HG03045 (cell line): ENCODE data around the gene BCAS3.
A peak's percentile ranks its signal among the peaks of the same experiment; 100 is the strongest.
"Not testable (repeated sequence)": the region's sequence is repeated elsewhere in the genome, so short reads cannot be mapped to it uniquely, and the experiment has no call there.

ENCODE experiments used
- ATAC-seq: cut with Tn5 transposase; IDR thresholded peaks from one replicate; pipeline ENCODE4 v1.9.1; 2021; ENCODE audit warnings: mild to moderate bottlenecking, moderate library complexity; ENCODE audit not compliant: unreplicated experiment

The BCAS3 gene

DNA sequence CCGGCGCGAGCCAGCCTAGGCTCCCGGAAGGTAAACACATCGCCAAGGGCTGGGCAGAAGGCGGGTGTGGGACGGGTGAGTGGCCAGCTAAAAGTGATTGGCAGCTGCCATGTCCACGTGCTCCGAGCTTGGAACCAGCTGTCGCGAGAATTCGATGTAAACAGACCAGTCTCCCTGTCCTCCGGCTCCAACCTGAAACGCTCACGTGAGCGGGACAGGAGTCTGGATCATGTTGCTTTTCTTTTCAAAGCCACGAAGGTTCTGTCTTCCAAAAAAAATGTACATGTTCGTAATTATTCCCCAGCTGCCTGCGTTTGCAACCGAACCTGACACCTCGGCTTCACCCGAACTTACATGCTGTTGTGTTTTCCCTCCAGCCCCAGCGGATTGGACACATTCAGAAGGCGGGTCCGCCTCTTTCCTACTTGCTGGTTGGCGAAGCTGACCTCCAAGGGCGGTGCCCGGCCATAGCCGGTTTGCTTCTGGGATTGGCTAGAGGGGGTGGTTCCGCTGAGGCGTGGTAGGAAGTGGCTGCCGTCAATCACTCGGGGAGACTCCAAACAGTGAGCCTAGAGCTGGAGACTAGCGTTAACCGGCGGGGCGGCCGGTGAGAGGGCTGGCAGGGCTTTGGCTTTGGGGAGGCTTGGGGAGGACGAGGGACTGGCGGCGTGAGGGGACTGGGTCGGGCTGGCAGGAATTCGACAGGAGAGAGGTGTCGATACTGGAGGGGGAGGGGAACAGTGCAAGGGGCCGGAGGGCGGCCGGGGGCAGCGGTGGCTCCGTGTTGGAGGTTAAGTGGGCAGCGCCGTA, at the start of gene BCAS3:
Gene BCAS3, plus strand, starts transcription at position 544 of the 810 bp plus-strand sequence.
- peak; percentile 96 for ATAC-seq

DNA sequence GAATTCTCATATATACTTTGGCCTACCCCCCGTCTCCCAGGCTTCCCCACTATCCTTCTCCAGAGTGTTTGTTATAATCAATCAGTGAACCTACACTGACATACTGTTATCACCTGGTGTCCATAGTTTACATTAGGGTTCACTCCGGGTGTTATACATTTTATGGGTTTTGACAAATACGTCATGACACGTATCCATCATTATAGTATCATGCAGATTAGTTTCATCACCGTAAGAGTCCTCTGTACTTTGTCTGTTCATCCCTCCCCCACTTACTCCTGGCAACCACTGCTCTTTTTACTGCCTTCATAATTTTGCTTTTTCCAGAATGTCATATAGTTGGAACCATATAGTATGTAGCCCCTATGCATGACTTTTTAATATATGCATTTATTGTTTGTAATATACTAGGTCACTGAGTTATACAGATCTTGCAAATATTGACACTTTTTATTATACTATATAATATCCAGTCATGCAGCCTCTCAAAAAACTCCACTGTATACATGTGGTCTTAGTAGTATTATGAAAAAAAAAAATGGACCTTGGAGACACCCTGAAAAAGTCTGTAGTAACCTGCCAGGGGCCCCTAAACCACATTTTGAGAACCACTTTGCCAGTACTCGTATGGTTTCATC, 49.3 kb upstream of the BCAS3 start:
- ATAC-seq: no peak

DNA sequence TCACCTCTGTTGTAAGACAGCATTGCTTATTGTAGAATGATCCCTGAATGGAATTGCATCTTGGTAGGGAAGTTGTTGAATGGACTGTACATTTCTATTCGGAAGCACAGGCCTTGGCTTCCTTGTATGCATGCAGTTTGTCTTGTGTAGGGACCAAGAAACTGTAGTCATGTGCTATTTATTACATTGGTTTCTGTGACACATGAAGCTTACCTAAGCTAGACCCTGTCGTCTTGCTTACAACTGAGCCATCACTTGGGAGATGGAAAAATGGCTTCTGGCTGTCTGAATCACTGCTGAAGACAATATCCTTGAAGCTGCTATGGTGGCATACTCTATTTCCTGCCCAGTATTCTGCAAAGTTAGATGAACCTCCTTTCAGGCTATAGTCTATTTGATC, 48.5 kb upstream of the BCAS3 start:
- no peak for ATAC-seq

DNA sequence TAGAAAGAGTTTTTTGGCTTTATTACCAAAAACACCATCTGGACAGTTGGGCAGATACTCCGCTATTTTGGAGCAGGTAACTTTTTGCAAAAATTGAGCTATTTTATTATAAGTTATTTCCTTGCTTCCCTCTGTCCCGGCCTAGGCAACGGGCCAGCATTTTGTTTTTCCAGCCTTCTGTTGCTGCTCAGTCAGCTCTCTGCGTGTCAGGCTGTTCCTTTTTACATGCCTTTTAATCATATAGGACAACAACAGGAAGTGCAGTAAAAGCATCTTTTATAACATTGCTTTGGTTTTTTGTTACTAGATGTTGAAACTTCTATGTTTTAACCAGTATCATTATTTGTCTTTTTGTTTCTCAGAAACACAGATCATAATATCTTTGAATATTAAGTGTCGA, 47.3 kb upstream of the BCAS3 start:
- no peak for ATAC-seq

DNA sequence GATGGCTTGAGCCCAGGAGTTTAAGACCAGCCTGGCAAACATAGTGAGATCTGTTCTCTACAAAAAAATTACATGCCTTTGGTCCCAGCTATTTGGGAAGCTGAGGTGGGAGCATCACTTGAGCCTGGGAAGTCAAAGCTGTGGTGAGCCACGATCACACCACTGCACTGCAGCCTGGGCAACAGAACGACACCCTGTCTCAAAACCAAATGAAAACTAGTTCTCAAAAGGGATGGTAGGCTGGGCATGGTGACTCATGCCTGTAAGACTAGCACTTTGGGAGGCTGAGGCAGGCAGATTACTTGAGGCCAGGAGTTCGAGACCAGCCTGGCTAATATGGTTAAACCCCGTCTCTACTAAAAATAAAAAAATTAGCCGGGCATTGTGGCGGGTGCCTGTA, 46.5 kb upstream of the BCAS3 start:
- ATAC-seq: no peak

DNA sequence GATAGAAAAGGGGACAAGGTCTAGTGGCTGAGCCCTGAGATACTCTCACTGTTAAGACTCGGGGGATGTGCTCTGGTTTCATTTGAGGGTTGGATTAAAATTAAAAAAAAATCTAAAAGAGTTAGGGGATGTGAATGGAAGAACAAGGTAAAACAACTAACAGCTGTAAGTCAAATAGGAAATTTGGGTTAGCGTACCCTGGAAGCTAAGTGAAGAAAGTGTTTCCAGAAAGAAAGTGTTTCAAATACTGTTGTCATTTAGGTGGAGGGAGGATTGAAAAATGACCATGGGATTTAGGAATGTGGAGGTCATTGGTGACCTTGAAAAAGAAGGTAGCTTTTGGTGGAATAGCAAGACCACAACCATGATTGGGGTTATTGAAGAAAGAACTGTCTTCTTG, 40.0 kb upstream of the BCAS3 start:
- no peak for ATAC-seq

DNA sequence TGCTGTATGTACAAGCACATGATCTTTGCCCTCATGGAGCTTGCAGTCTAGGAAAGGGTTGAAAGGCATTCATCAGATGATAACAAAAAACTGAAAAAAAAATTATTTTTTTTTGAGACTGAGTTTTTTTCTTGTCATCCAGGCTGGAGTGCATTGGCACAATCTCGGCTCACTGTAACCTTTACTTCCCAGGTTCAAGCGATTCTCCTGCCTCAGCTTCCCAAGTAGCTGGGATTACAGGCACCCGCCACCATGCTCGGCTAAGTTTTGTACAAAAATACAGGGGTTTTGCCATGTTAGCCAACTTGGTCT, 38.7 kb upstream of the BCAS3 start:
- ATAC-seq: no peak

DNA sequence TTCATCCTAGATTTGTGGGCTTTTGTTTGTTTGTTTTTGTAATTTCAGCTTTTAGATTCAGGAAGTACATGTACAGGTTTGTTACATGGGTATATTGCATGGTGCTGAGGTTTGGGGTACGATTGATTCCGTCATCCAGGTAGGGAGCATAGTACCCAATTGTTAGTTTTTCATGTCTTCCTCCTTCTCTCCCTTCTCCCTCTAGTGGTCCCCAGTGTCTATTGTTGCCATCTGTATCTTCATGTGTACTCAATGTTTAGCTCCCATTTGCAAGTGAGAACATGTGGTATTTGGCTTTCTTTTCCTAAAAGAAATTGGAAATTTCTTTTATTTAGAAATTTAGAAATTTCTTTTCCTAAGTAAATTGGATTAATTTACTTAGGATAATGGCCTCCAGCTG, 37.1 kb upstream of the BCAS3 start:
- no peak for ATAC-seq

DNA sequence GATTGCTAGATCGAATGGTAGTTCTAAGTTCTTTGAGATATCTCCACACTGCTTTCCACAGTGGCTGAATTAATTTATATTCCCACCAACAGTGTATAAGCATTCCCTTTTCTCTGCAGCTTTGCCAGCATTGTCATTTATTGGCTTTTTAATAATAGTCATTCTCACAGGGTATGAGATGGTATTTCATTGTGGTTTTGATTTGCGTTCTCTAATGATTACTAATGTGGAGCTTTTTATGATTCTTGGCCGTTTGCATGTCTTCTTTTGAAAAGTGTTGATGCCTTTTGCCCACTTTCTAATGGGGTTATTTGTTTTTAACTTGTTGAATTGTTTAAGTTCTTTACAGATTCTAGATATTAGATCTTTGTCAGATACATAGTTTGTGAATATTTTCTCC, 36.5 kb upstream of the BCAS3 start:
- no peak for ATAC-seq

DNA sequence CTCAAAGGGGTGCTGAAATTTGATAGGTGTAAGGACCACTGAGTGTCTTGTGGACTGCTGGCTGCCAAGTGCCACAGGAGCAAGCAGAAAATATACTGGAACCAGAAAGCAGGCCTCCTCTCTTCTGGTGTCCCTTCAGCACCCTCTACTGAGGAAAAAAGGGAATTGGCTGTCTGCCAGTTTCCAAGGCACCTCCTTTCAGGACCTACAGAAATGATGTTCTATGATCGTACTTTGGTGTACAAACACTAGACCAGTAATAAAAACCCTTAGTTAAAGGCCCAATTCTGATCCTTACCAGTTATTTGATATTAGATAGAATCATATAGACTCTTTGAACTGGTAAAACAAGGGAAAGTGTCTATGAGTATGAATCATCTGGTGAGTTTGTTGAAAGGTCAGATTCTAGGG, 35.8 kb upstream of the BCAS3 start:
- ATAC-seq: no peak

DNA sequence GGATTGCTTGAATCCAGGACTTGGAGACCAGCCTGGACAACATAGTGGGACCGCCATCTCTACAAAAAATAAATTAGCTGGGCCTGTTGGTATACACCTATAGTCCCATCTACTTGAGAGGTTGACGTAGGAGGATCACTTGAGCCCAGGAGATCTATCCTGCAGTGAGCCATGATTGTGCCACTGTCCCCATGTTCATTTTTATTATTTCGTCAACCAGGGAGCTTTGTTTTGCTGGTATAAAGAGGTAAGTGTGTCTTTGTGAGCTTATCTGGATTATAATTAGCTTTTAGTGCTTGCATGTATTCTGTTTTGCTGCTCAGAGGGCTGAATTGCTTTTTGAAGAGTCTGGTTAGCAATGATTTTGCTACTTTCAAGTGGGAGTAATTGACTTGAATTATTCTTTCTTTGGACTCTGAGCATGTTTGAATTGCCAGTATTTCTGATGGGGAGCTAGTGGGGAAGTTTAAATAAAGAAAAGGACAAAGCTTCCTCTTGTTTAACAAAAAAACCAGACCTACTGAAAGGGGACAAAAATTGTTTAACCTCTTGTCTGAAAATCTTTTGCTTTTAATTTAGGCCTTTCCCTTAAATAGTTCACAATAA, 31.6 kb upstream of the BCAS3 start:
- ATAC-seq: no peak

DNA sequence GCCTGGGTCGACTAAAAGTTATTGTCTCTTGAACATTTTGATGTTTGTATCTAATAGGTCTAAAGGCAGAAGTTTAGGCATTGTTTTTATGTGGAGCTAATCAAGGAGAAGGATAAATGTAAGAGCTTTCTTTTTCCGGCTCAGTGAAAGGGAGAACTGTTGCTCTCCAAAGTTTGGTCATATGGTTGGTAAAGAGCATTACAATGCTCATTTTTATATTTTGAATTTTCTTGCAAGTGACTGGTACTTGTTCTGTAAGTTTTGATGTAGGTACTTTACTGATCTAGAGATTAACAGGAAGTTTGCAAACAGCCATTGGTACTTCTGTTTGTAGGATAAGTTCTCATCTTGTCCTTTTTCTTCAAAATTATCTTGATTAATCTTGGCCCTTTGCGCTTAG, 30.9 kb upstream of the BCAS3 start:
- no peak for ATAC-seq

DNA sequence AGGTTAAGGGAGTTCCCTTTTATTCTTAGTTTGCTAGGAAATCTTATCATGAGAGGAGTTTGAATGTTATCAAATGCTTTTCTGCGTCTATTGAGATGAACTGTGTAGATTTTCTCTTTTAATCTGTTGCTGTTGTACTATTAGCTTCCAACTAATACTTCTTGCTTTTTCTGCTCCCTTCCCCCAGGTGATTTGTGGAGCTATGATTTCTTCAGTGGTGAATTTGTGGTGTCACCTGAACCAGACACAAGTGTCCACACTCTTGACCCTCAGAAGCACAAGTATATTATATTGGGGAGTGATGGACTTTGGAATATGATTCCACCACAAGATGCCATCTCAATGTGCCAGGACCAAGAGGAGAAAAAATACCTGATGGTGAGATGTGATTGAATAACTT, 29.9 kb upstream of the BCAS3 start:
- ATAC-seq: no peak

DNA sequence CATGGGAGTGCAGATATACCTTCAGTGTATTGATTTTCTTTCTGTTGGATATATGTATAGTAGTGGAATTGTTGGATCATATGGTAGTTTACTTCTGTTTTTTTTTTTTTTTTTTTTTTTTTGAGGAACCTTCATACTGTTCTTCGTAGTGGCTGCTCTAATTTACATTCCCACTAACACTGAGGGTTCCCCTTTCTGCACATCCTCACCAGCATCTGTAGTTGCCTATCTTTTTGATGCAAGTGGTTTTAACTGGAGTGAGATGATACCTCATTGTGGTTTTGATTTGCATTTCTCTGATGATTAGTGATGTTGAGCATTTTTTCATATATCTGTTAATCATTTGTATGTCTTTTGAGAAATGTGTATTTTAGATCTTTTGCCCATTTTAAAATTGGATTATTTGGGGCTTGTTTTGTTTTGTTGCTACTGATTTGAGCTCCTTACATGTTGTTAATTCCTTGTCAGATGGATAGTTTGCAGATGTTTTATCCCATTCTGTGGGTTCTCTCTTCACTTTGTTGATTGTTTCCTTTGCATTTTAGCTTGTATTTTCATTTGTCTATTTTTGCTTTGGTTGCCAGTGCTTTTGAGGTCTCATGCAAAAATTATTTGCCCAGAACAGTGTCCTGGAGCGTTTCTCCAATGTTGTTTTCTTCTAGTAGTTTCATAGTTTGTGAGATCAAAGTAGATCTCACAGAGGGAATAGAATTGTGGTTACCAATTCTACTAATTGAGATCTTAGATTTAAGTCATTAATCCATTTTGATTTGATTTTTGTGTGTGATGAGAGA, 25.0 kb upstream of the BCAS3 start:
- peak; percentile 91 for ATAC-seq

DNA sequence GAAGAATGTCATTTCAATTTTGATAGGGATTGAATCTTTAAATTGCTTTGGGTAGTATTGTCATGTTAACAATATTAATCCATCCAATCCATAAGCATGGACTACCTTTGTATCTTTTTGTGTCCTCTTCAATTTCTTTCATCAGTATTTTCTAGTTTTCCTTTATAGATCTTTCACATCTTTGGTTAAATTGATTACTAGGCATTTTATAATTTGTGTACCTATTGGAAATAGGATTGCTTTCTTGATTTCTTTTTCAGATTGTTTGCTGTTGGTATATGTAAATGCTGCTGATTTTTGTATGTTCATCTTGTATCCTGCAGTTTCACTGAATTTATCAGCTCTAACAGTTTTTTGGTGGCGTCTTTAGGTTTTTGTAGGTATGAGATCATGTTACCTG, 24.1 kb upstream of the BCAS3 start:
- ATAC-seq: no peak

DNA sequence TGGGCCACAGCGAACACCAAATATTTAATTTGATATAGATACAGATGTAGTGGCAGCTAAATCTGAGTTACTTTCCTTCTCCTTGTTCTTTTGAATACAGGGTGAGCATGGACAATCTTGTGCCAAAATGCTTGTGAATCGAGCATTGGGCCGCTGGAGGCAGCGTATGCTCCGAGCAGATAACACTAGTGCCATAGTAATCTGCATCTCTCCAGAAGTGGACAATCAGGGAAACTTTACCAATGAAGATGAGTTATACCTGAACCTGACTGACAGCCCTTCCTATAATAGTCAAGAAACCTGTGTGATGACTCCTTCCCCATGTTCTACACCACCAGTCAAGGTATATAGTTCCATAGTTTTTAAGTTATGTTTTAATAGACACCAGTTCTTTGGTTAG, 21.2 kb upstream of the BCAS3 start:
- no peak for ATAC-seq

DNA sequence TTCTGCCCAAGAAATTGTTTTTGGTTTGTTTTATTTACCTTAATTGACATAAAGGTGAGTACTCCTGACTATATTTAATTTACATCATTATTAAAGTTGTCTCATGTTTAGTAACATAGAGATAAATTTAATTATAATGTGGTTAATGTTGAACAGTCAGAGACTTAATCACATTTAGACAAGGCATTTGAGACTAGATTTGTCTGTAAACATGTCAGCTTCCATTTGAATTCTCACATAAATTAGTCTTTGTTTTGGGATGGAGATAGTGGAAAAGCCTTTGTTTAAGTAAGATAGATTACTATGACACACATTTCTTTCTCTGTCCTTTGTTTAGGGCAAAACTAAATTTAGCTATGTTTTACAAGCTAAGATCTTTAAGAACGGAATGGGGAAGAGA, 18.5 kb upstream of the BCAS3 start:
- ATAC-seq: no peak

DNA sequence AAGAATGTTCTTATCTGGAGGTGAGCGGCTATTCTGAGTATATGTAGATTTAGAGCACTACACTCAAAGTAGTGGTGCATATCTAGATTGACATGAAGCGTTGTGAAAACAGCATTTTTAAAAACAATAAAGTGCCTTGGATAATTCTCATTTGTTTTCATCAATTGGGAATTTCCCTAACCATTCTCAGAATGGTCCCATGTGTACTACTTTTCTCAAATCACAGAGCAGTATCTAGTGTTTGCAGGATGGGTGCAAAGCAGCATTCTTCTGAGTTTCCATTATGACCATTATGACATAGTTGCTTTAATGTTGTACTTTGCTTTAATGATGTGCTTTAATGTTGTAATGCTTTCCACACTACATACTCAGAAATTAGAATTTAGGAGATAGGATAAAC, 16.2 kb upstream of the BCAS3 start:
- ATAC-seq: no peak

DNA sequence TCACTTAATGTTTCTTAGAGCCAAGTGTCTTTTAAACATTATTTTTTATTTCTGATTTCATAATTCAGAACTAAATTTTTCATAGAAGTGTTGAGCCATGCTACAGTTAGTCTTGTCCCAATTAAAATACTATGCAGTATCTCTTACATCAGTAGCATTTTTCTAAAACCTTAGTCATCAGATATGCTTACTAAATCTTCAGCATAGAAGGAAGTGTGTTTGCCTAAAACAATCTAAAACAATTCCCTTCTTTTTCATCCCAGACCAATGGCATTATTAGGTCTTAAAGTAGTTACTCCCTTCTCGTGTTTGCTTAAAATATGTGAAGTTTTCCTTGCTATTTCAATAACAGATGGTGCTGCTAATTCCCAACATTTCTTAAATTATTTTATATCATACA, 13.6 kb upstream of the BCAS3 start:
- no peak for ATAC-seq

DNA sequence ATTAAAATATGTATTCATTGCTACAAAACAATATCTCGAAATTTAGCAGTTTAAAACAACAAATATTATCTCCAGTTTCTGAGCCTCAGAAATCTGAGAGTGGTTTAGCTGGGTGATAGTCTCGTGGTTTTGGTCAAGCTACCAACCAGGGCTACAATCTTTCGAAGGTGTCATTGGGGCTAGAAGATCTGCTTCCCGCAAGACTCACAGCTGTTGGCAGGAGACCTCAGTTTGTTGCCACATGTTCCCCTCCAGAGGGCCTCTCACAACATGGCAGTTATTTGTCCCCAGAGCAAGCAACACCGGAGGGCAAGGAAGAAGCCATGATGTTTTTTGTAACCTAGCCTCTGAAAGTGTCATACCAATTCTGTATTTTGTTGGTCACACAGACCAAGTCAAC, 12.0 kb upstream of the BCAS3 start:
- ATAC-seq: no peak

DNA sequence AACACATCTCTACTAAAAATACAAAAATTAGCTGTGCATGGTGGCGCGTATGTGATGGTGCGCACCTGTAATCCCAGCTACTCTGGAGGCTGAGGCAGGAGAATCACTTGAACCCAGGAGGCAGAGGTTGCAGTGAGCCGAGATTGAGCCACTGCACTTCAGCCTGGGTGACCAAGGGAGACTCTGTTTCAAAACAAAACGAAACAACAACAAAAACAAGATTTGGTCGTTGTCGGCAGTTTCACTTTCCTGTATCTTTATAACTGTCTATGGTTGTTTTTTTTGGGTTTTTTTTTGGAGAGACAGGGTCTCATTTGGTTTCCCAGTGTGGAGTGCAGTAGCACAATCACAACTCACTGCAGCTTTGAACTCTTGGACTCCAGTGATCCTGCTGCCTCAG, 8.9 kb upstream of the BCAS3 start:
- ATAC-seq: not testable (repeated sequence)

DNA sequence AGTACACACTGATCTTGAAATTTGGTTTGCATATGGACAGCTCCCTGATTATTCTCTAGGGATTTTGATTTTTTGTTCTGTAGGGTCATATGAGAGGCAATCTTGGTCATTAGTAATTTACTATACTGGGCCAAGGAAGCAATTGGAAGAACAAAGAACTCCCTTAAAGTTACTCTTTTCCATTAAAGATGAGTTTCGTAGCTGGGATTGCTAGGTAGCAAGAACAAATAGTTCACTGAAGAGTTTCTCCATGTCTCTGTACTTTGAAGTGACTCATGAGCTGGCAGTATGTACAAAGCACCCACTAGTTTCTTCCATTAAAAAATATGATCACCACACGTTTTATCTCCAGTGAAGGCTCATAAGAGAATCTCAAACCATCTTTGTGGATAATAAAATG, 6.2 kb upstream of the BCAS3 start:
- no peak for ATAC-seq
